ENCODE results near the gene ALOX5AP.

GRCh38 chr13:30810261-30810701, 74.9 kb downstream of the ALOX5AP start:
- TF ChIP-seq CTCF (IDR thresholded peaks at IDR 0.05; ENCODE audit: poor library complexity) (no peak), EZH2 (IDR thresholded peaks at IDR 0.05; ENCODE audit: borderline replicate concordance) (no peak)
